Esophagus muscularis mucosa (tissue), 3 donors: Measurements from ENCODE around the gene RRP12.

Source experiments
- POLR2A ChIP-seq: fragments of 450-650 bp; IDR thresholded peaks from one replicate; pipeline ENCODE4 v1.6.1; 2017; ENCODE audit warnings: antibody characterized with exemption, moderate library complexity, mild to moderate bottlenecking, low read depth
- POLR2AphosphoS5 ChIP-seq, 2 donors: sonication (generic); formaldehyde crosslinking; IDR thresholded peaks; one replicate each; pipeline ENCODE4 v1.6.1; 2017; ENCODE audit warnings: antibody characterized with exemption in 2 of 2
- TF ChIP-seq, protein P1 (sequence below), 3 experiments: fragments of 200-600 bp in 2 of 3; fragments of 450-650 bp in 1 of 3; sonication (generic) in 2 of 3; IDR thresholded peaks; one replicate each; pipeline ENCODE4 v1.5.1; 2017 to 2019; ENCODE audit warnings: antibody characterized with exemption in 3 of 3, mild to moderate bottlenecking in 2 of 3, moderate library complexity in 1 of 3

DNA sequence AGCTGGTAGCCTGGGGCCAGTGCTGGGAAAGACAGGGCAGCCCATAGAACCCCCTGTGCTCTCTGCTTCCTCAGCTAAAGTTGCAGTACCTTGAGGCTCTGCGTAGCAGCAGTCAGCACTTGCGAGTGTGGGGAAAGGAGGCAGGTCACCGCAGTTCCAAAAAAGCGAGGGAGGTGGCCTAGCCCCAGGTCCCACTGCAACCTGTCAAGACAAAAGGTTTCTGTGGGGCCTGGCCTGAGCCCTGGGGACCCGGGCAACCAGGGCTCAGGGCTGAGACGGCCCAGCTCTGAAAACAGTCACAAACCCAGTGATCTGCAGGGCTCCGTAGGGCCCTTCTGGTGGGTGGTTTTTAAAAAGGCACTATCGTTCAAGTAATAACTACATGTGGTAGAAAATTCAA, 19.5 kb downstream of the RRP12 start:
- TF ChIP-seq, protein P1, sequence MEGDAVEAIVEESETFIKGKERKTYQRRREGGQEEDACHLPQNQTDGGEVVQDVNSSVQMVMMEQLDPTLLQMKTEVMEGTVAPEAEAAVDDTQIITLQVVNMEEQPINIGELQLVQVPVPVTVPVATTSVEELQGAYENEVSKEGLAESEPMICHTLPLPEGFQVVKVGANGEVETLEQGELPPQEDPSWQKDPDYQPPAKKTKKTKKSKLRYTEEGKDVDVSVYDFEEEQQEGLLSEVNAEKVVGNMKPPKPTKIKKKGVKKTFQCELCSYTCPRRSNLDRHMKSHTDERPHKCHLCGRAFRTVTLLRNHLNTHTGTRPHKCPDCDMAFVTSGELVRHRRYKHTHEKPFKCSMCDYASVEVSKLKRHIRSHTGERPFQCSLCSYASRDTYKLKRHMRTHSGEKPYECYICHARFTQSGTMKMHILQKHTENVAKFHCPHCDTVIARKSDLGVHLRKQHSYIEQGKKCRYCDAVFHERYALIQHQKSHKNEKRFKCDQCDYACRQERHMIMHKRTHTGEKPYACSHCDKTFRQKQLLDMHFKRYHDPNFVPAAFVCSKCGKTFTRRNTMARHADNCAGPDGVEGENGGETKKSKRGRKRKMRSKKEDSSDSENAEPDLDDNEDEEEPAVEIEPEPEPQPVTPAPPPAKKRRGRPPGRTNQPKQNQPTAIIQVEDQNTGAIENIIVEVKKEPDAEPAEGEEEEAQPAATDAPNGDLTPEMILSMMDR (IDR thresholded peaks at IDR 0.05): no peak
- TF ChIP-seq POLR2AphosphoS5 (IDR thresholded peaks at IDR 0.05) (no peak), POLR2A (no peak)
